ENCODE data around the gene SDS.

The SDS gene

GRCh38 chr12:113400362-113400761 lies 3.3 kb downstream of the SDS start:
- H3K4me3 ChIP-seq (replicated peaks in 1 of 2; ENCODE audit: low read depth in 2 of 2, low read length in 2 of 2): no peak overlapping the region
- DNase-seq (ENCODE audit: low read depth in 2 of 2): no peak
- TF ChIP-seq CTCF (IDR thresholded peaks at IDR 0.05; ENCODE audit: low read depth, low read length): no peak

GRCh38 chr12:113399490-113399889 lies 4.2 kb downstream of the SDS start:
- no peak for TF ChIP-seq CTCF (IDR thresholded peaks at IDR 0.05; ENCODE audit: low read depth, low read length)
- DNase-seq (ENCODE audit: low read depth in 2 of 2): no peak
- H3K4me3 ChIP-seq (replicated peaks in 1 of 2; ENCODE audit: low read depth in 2 of 2, low read length in 2 of 2): no peak overlapping the region

GRCh38 chr12:113398346-113399290 lies 5.1 kb downstream of the SDS start:
- no peak for TF ChIP-seq CTCF (IDR thresholded peaks at IDR 0.05; ENCODE audit: low read depth, low read length)
- no peak for DNase-seq (ENCODE audit: low read depth in 2 of 2)
- H3K4me3 ChIP-seq (replicated peaks in 1 of 2; ENCODE audit: low read depth in 2 of 2, low read length in 2 of 2): no peak overlapping the region

- no peak for DNase-seq (ENCODE audit: low read depth in 2 of 2)
- no peak for TF ChIP-seq CTCF (IDR thresholded peaks at IDR 0.05; ENCODE audit: low read depth, low read length)
These were observed 6.0 kb downstream of the SDS start for GRCh38 chr12:113397497-113398197.

GRCh38 chr12:113396828-113397496 lies 6.7 kb downstream of the SDS start:
- no peak for TF ChIP-seq CTCF (IDR thresholded peaks at IDR 0.05; ENCODE audit: low read depth, low read length)
- no peak overlapping the region for H3K4me3 ChIP-seq (replicated peaks in 1 of 2; ENCODE audit: low read depth in 2 of 2, low read length in 2 of 2)
- no peak for DNase-seq (ENCODE audit: low read depth in 2 of 2)

More at GRCh38 chr12:113397497-113398197, 6.0 kb downstream of the SDS start:
- no peak overlapping the region for H3K4me3 ChIP-seq (replicated peaks in 1 of 2; ENCODE audit: low read depth in 2 of 2, low read length in 2 of 2)

- TF ChIP-seq CTCF (IDR thresholded peaks at IDR 0.05; ENCODE audit: low read depth, low read length): no peak
- no peak for DNase-seq (ENCODE audit: low read depth in 2 of 2)
- no peak overlapping the region for H3K4me3 ChIP-seq (replicated peaks in 1 of 2; ENCODE audit: low read depth in 2 of 2, low read length in 2 of 2)
These were observed 7.5 kb downstream of the SDS start for GRCh38 chr12:113396200-113396599.
